Measurements from ENCODE around the gene PLTP.
"Not testable (repeated sequence)": the region's sequence is repeated elsewhere in the genome, so short reads cannot be mapped to it uniquely, and the experiment has no call there.

PLTP gene

GRCh38 chr20:45896641-45897161 lies 15.3 kb downstream of the PLTP start:
- DNase-seq = no peak

- no peak for DNase-seq
These were observed 17.2 kb downstream of the PLTP start for GRCh38 chr20:45894797-45895196.

GRCh38 chr20:45893831-45894230 lies 18.1 kb downstream of the PLTP start:
- no peak for DNase-seq

- DNase-seq = no peak
These were observed 19.0 kb downstream of the PLTP start for GRCh38 chr20:45892828-45893500.

GRCh38 chr20:45892049-45892825 lies 19.7 kb downstream of the PLTP start:
- no peak for DNase-seq

- DNase-seq = peak; percentile 94
These were observed 20.7 kb downstream of the PLTP start, which contains the start of the genes CTSA and NEURL2 for GRCh38 chr20:45890985-45891983. CTSA (plus strand) TSS chr20:45891335; CDS start chr20:45891569, 234 bp downstream. NEURL2 (minus strand) TSS chr20:45891208; CDS start chr20:45890991, 217 bp downstream.

GRCh38 chr20:45890077-45890984 lies 21.6 kb downstream of the PLTP start:
- DNase-seq = peak; percentile 92

- no peak for DNase-seq
These were observed 23.3 kb downstream of the PLTP start for GRCh38 chr20:45888681-45889080.

GRCh38 chr20:45887346-45887715 lies 24.6 kb downstream of the PLTP start, which contains the start of gene SPATA25:
SPATA25 (minus strand) TSS chr20:45887622; CDS start chr20:45887590, 32 bp downstream.
- no peak for DNase-seq

GRCh38 chr20:45886590-45887345 lies 25.2 kb downstream of the PLTP start:
- DNase-seq = no peak

GRCh38 chr20:45883100-45883469 lies 28.9 kb downstream of the PLTP start:
- DNase-seq = no peak

GRCh38 chr20:45882469-45883099 lies 29.4 kb downstream of the PLTP start:
- DNase-seq = no peak

GRCh38 chr20:45880988-45881788 lies 30.8 kb downstream of the PLTP start, which contains the start of gene ZSWIM1:
ZSWIM1 (plus strand) TSS chr20:45881227; CDS start chr20:45882593, 1,366 bp downstream.
- peak; percentile 100 for DNase-seq

GRCh38 chr20:45878076-45878761 lies 33.7 kb downstream of the PLTP start:
- no peak for DNase-seq

- DNase-seq = no peak
These were observed 37.4 kb downstream of the PLTP start for GRCh38 chr20:45874576-45874975.

GRCh38 chr20:45874104-45874481 lies 37.9 kb downstream of the PLTP start:
- not testable (repeated sequence) for DNase-seq

- no peak for DNase-seq
These were observed 38.4 kb downstream of the PLTP start for GRCh38 chr20:45873409-45874103.

GRCh38 chr20:45872626-45873025 lies 39.3 kb downstream of the PLTP start:
- no peak for DNase-seq
